Body of pancreas (tissue), 4 donors: ENCODE measurements around the gene NUP214. TPM values are rescaled to one million over a fixed set of nuclear protein-coding genes. Genes with fewer than 3 reads are reported as not detected.

Source experiments
- ATAC-seq: fragments of 150-250 bp; one replicate; pipeline ENCODE4 v1.9.1; 2016
- DNase-seq, 4 donors: peaks; one replicate each; pipeline ENCODE4 v3.0.0-alpha.2; 2019
- H3K27ac ChIP-seq, 4 donors: fragments of 200-600 bp; sonication (generic); 1 replicate in 3 of 4; 2 replicates in 1 of 4; pipeline versions ENCODE4 v1.5.1 to v1.6.1; 2016 to 2019; ENCODE audit warnings: mild to moderate bottlenecking in 1 of 4, mixed read lengths in 1 of 4, moderate library complexity in 1 of 4
- H3K27me3 ChIP-seq, 2 donors: fragments of 200-600 bp; sonication (generic); one replicate each; pipeline ENCODE4 v1.6.0; 2016; ENCODE audit warnings: mild to moderate bottlenecking in 1 of 2
- H3K36me3 ChIP-seq, 2 donors: fragments of 200-600 bp; sonication (generic); replicated peaks in 1 of 2; 2 replicates each; pipeline ENCODE4 v1.5.1; 2016; ENCODE audit warnings: low read depth in 2 of 2; ENCODE audit not compliant: insufficient read depth in 1 of 2
- H3K4me1 ChIP-seq: fragments of 200-600 bp; sonication (generic); one replicate; pipeline ENCODE4 v1.6.0; 2016
- H3K4me3 ChIP-seq, 2 donors: fragments of 200-600 bp; sonication (generic); 1 replicate in 1 of 2; 2 replicates in 1 of 2; pipeline ENCODE4 v1.5.1; 2016 to 2019
- H3K9me3 ChIP-seq, 3 donors: fragments of 200-600 bp; sonication (generic); 1 replicate in 2 of 3; 2 replicates in 1 of 3; pipeline ENCODE4 v1.5.1; 2016
- POLR2A ChIP-seq, 3 donors: fragments of 450-650 bp; IDR thresholded peaks; one replicate each; pipeline ENCODE4 v1.6.1; 2016; ENCODE audit warnings: antibody characterized with exemption in 3 of 3, mild to moderate bottlenecking in 2 of 3
- WGBS, 2 donors: methylation state at CpG; one replicate each; pipeline ENCODE4 v1.1.5; 2017; 5-methylcytosine and 5-hydroxymethylcytosine counted together
- intact Hi-C: fragments of 100-400 bp; cut with DNase I; formaldehyde crosslinking; loops from one replicate; pipeline ENCODE4 v1.15.1; 2023
- total RNA-seq, 2 donors: library from RNA; depleted of rRNA; stranded (reverse); fragments of >200 nt; gene quantifications; one replicate each; pipeline ENCODE4 v1.1.0, GENCODE V29; 2016
- TF ChIP-seq, protein P1 (sequence below), 7 experiments: fragments of 450-650 bp in 4 of 7; fragments of 200-600 bp in 3 of 7; sonication (generic) in 3 of 7; IDR thresholded peaks; one replicate each; pipeline ENCODE4 v1.5.1; 2016 to 2019; ENCODE audit warnings: antibody characterized with exemption in 7 of 7

The NUP214 gene
- total RNA-seq, 2 donors from 2014 or later = 24.7 to 29.6 TPM

DNA sequence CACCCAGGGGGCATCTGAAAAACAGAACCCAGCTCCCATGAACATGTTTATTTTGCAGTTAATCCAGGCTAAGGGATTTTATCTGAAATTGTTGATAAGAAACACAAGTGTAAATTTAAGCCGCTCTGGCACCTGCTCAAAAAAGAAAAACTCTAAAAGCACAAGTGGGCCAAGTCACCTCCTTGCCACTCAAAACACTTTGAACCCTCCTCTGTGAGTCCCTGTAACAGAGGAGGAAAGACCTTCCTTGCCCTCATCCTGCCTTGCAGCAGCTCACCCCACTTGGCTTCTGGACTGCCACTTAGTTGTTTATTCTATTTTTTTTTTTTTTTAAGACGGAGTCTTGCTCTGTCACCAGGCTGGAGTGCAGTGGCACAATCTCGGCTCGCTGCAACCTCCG, 111.4 kb downstream of the NUP214 start:
- Histone ChIP-seq H3K27ac (no peak overlapping the region), H3K27me3 (no peaks in the 10 kb centered on the region), H3K36me3 (peaks cover 5 to 12% of the 10 kb centered on the region in 2 donors), H3K4me1 (peaks cover 24% of the 10 kb centered on the region), H3K4me3 (no peak overlapping the region), H3K9me3 (no peaks in the 10 kb centered on the region)
- DNase-seq (no peak), ATAC-seq (no peak)
- WGBS, 2 donors = 40 to 47% methylated on average over 5 of the region's 5 CpGs
- TF ChIP-seq POLR2A (IDR thresholded peaks at IDR 0.05) = no peak
- TF ChIP-seq, protein P1, sequence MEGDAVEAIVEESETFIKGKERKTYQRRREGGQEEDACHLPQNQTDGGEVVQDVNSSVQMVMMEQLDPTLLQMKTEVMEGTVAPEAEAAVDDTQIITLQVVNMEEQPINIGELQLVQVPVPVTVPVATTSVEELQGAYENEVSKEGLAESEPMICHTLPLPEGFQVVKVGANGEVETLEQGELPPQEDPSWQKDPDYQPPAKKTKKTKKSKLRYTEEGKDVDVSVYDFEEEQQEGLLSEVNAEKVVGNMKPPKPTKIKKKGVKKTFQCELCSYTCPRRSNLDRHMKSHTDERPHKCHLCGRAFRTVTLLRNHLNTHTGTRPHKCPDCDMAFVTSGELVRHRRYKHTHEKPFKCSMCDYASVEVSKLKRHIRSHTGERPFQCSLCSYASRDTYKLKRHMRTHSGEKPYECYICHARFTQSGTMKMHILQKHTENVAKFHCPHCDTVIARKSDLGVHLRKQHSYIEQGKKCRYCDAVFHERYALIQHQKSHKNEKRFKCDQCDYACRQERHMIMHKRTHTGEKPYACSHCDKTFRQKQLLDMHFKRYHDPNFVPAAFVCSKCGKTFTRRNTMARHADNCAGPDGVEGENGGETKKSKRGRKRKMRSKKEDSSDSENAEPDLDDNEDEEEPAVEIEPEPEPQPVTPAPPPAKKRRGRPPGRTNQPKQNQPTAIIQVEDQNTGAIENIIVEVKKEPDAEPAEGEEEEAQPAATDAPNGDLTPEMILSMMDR (IDR thresholded peaks at IDR 0.05) = no peak
- intact Hi-C loops = no loop called here

DNA sequence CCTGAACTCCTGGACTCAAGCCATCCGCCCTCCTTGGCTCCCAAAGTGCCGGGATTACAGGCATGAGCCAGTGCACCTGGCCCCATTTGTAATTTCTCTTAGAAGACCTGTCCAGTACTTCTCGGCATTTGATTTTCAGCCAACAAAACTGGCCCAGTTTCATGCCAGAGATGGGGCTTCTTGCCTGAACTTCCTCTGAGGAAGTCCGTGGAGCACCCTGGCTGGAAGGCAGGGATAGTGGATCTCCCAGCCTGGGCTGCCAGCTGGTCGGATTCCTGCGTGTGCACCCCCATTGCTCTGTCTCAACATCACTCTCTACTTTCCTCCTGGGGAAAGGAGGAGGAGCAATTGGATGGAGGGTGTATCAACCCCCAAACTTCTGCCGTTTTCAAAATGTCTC, 111.9 kb downstream of the NUP214 start:
- no peak for TF ChIP-seq POLR2A (IDR thresholded peaks at IDR 0.05)
- TF ChIP-seq, protein P1 (IDR thresholded peaks at IDR 0.05) = no peak
- Histone ChIP-seq H3K27me3 (no peaks in the 10 kb centered on the region), H3K36me3 (peaks cover 0 to 8% of the 10 kb centered on the region in 2 donors), H3K4me3 (no peak overlapping the region), H3K27ac (no peak overlapping the region), H3K9me3 (no peaks in the 10 kb centered on the region), H3K4me1 (peaks cover 24% of the 10 kb centered on the region)
- ATAC-seq = no peak
- peak in 1 of 4 donors; percentile 25 for DNase-seq
- 40 to 43% methylated on average over 7 of the region's 7 CpGs for WGBS, 2 donors
- intact Hi-C loops = no loop called here

DNA sequence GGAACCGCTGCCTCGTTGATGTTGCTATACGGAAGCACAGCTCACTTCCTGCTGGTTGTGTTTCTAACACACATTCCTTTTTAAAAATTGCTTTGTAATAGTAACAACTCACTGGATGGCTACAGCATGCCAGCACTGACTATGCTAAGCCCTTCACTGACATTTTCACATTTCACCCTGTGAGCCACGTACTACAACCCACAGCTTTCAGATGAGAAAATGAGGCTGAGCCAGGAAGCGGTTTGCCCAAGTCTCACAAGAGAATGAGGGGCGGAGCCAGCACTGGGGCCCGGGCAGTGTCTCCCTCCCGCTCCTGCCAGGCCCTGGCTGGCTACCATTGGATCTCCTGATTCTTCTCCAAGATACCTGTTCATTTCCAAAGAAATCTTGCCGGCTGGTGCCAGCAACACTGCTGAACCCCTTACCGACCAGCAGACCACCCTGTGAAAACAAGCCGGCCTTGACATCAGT, 112.6 kb downstream of the NUP214 start:
- peaks cover 24% of the 10 kb centered on the region for H3K4me1 ChIP-seq
- H3K36me3 ChIP-seq = peaks cover 0 to 8% of the 10 kb centered on the region in 2 donors
- WGBS, 2 donors = 13 to 14% methylated on average over 6 to 11 of the region's 11 CpGs
- H3K27me3 ChIP-seq = no peaks in the 10 kb centered on the region
- peak overlapping the region in 1 of 4 donors; percentile 23 for H3K27ac ChIP-seq
- H3K9me3 ChIP-seq = no peaks in the 10 kb centered on the region
- TF ChIP-seq, protein P1 (IDR thresholded peaks at IDR 0.05) = no peak
- no peak for TF ChIP-seq POLR2A (IDR thresholded peaks at IDR 0.05)
- intact Hi-C loops = no loop called here
- ATAC-seq (peak; percentile 57), DNase-seq (peak; percentile 48 to 69 (median 63))
- H3K4me3 ChIP-seq = no peak overlapping the region

DNA sequence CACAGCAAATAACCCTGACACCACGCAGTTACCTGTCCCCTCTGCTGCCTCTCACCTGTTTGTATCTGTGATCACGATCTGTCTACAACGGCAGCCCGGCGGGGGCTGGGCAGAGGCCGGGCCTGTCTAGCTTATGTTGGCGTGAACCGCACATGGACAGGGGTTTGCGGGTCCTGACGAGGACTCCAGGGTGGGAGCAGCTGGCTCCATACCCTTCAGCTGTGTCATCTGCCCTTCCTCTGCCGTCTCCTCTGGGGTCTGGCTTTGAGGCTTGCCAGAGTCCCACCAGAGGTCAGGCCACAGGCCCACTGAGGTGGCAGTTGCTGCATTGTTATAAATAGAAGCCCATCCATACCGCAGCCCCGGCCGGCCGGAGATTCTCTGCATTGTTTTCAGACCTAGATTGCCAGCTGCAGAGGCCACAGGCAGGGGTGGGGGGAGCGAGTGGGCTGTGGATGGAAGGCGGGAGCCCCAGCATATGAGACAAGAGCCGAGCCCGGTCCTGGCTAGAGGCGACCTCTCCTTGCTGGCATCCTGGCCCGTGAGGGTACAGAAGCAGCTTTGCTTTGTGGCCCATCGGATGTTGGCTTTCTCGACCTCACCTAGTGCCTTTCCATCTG, 113.1 kb downstream of the NUP214 start:
- no peaks in the 10 kb centered on the region for H3K27me3 ChIP-seq
- TF ChIP-seq POLR2A (IDR thresholded peaks at IDR 0.05) = no peak
- TF ChIP-seq, protein P1 (IDR thresholded peaks at IDR 0.05) = no peak
- peaks cover 0 to 4% of the 10 kb centered on the region in 2 donors for H3K36me3 ChIP-seq
- ATAC-seq = no peak
- no peak for DNase-seq
- no peaks in the 10 kb centered on the region for H3K9me3 ChIP-seq
- intact Hi-C loops = no loop called here
- H3K27ac ChIP-seq = no peak overlapping the region
- no peak overlapping the region for H3K4me3 ChIP-seq
- H3K4me1 ChIP-seq = peaks cover 24% of the 10 kb centered on the region
- WGBS, 2 donors = 52 to 66% methylated on average over 6 to 23 of the region's 23 CpGs
